GM18498 (cell line): ENCODE data around the gene CFAP161.

Experiments used
- ATAC-seq: cut with Tn5 transposase; IDR thresholded peaks from one replicate; pipeline ENCODE4 v1.9.1; 2021; ENCODE audit warnings: mild to moderate bottlenecking, moderate library complexity; ENCODE audit not compliant: unreplicated experiment

CFAP161 gene

DNA sequence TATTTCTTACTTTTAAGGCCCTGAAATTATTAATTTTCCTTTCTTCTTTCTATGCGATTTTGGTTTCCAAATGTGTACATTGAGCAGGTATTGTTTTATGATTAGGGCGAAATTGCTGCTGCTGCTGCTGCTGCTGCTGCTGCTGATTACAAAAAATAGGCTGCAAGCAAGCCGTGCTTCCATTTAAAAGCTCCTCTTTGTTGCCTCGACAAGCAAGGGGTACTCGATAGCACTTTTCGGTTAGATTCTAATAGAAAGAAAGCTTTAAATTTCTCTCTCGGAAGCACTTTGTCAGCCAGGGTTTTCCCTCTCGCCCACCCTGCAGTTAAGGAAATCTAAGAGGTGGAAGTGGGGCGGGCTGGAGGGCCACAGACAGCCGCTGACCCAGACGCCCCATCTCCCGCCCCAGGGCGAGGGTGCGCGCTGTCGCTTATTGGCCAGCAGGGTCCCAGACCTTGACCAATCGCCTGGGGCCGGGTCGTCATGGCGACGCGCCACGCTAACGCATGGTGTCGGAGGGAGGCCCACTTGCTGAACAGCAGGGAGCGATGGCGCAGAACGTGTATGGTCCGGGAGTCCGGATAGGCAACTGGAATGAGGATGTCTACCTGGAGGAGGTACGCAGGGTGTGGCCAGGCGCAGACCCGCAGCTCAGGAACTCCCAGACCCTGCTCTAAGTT lies at the start of gene CFAP161:
Gene CFAP161 (plus strand): TSS at position 489 of the 680 bp plus-strand sequence. CDS start 60 bp downstream, at position 549.
- no peak for ATAC-seq

GRCh38 chr15:81084716-81085115 lies 49.4 kb upstream of the CFAP161 start:
- no peak for ATAC-seq

GRCh38 chr15:81085213-81085612 lies 48.9 kb upstream of the CFAP161 start:
- ATAC-seq: no peak

DNA sequence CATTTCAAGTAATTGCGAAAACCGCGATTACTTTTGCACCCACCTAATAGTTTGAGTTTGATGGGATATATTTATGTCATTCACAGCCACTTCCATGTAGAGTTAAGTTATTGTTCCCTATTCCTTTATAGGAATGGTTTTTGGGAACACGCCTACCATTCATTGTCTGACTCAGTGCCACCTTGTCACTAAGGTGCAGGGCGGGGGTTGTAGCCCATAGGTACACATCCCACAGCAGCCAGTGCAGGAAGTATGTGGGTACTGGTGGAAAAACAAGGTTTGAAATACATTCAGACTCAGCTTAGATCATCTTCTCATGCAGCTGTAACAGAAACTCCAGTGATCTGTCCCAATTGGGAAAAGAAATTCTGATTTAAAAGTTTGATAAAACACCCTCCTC lies 48.2 kb upstream of the CFAP161 start:
- no peak for ATAC-seq

GRCh38 chr15:81087066-81087465 lies 47.0 kb upstream of the CFAP161 start:
- ATAC-seq: no peak

GRCh38 chr15:81087694-81088093 lies 46.4 kb upstream of the CFAP161 start:
- no peak for ATAC-seq

DNA sequence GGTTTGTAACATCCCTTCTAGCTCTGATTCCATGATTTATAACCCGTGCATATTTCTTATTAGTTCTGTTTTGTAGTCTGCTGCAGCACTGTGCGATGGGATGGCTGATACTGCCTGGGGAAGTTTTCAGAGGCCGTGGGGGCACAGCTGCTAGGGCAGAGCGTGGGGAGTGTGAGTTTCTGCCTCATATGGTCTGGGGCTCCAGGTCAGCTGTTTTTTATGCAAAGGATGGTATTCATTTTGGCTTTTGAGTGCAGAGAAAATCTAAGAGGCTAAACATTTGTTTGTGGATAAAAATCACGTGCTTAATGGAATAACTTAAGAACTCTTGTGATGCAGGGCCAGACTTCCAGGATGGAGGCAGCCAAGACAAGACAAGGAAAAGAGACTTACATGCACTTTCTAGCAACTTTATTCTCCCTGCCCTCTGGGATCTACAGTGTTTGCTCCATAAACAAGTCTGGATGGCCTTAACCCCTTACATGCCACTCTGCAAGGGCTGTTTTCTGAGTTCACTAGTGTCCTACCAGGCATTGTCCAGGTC lies 45.5 kb upstream of the CFAP161 start:
- no peak for ATAC-seq

DNA sequence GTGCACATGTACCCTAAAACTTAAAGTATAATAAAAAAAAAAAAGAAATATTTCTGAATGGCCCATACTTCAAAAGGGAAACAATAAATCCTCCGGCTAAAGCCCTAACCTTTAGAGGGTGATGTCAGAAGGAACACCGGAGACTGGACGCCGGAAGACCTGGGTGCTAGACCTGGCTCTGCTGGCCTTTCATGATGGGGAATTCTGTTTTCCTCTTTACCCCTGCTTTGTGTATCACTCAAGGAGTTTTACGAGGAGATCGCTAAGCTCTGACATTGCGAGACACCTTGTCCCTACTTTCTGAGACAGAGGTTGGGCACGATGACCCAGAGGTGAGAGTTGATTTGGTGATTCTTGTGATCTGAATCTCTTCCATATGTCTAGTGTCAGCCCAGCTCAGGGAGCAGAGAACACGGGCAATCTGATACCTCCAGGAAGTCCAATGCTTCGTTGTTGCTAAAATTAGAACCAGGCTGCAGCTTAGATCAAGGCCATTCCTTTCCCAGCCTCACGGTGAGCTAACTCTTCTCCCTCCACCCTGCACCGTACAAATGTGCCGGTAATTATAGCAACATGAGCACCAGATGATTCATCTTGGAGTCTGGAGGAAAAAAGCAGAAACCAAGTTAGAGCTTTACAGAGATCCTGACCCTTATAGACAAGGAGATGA lies 42.0 kb upstream of the CFAP161 start:
- no peak for ATAC-seq

DNA sequence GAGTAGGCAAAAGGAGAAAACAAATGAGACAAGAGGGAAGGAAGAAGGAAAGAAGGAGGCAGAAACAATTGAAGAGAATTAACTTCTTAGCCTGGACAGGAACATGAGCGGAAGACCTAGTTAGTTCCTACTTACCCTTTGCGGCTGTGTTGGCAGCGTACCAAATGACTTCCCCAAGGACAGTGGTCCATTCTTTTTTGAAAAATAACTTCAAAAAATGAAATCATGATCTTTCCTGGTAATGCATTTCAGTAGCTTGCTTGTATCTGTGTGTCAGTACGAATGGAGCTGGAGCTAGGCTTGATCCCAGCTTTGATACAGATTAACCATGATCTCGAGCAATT lies 41.5 kb upstream of the CFAP161 start:
- no peak for ATAC-seq

GRCh38 chr15:81093961-81094360 lies 40.1 kb upstream of the CFAP161 start:
- ATAC-seq: no peak

GRCh38 chr15:81095690-81096365 lies 38.2 kb upstream of the CFAP161 start:
- ATAC-seq: no peak

DNA sequence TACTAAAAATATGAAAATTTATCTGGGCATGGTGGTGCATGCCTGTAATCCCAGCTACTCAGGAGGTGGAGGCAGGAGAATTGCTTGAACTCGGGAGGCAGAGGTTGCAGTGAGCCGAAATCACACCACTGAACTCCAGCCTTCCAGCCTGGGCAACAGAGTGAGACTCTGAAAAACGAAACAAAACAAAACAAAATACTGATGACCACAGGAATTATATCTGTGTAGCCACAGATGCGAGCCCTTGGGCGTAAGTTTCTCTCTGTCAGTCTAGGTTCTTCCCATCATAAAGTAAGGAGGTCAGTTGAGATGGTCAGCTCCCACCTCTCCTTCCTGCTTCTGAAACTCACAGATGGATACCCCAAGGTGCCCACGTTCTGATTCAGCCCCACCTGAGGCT lies 37.7 kb upstream of the CFAP161 start:
- no peak for ATAC-seq

DNA sequence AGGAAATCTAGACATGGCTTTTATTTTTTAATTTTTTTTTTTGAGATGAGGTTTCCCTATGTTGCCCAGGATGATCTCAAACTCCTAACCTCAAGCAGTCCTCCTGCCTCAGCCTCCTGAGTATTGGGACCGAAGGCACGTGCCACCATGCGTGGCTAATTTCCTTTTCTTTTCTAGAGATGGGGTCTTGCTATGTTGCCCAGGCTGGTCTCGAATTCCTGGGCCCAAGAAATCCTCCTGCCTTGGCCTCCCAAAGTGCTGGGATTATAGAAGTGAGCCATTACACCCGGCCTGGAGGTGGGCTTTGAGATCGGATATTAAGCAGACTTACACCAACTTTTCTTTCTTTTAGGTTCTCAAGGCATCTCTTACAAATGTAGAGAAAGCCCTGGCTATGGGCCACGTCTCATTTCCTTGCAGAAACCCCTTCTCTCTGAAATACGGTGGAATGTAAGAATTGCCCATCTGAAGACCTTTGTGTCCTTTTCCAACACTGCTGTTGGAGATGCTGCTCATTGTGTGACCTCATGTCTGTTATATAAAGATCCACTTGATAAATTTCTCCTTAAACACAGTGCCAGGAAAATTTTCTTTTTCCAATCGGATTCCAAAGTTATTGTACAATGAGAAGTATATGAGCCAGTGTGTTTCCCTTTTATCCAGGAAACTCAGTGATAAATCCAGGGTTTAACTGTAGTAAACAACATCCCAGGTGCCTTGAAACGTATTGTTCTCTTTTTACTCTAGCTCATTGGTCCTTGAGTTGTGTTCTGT lies 36.8 kb upstream of the CFAP161 start:
- ATAC-seq: no peak

- no peak for ATAC-seq
Measured at GRCh38 chr15:81097890-81098280, 36.2 kb upstream of the CFAP161 start.

DNA sequence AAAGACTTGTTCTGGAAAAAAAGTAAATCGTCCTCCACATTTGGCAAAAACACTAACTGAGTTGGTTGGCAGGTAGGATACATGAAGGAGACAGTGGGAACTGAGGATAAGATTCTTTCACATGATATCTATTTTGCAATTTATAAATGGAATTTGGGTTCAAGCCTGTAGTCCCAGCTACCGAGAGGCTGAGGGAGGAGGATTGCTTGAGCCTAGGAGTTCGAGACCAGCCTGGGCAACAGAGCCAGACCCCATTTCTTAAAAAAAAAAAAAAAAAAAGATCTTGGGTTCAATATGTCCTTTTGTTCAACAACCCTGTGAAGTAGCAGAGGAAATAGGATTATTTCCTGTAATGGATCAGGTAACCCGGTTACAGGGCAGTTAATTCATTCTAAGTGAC lies 35.7 kb upstream of the CFAP161 start:
- no peak for ATAC-seq

DNA sequence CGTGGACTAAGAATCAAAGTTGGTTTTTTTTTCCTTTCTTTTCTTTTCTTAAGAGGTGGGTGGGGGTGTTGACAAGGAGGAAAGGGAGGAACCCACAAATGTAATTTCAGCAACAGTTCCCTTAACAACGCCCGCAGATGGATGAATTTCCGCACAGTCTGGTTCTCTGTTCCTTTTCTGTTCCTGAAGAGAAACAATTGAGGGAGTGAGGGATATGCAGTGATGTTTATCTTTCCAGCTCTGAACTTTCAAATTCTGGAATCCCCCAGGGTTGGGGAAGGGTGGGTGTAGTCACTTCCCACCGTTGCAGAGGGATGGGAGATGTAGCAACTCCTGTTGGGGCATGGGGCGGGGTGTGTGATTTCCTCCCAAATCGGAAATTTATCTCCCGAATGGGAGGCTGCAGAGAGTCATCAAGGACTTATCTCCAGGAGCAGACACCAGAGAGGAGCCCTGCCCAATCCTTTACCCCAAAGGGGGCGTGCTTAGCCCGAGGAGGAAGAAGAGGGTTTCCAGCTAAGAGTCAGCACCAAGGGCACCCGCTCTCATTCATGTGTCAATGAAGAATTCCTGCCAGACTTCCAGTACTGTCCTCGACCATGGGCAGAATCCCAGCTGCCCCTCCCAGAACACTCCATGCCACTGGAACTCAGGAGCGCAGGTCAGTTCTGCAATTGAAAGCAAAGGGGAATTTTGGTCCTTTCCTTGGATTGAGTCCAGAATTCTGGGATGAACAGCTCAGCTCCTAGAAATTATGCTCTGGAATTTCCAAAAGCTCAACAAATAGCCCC lies 35.0 kb upstream of the CFAP161 start:
- no peak for ATAC-seq

- no peak for ATAC-seq
Measured at GRCh38 chr15:81101894-81102815, 31.9 kb upstream of the CFAP161 start.

DNA sequence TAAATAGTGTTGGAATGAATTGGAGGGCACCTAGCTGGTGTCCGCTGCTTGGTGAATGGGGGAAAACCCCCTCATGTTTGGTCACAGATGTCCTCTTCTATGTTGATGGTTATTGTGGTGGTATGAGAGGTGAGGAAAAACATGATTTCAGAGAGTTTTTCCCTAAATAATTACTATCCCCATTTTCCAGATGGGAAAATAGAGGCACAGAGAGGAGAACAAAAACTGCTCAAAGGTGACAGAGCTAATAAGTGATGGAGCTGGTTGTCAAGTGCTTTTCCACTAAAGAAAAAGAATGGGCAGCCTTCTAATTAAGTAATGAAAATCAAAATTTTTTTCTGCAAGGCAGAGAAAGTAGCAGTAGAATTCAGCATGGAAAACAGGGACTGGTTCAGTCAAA lies 30.2 kb upstream of the CFAP161 start:
- ATAC-seq: no peak

GRCh38 chr15:81105545-81105944 lies 28.5 kb upstream of the CFAP161 start:
- ATAC-seq: no peak
